ENCODE results near the gene NIM1K.

The NIM1K gene

DNA sequence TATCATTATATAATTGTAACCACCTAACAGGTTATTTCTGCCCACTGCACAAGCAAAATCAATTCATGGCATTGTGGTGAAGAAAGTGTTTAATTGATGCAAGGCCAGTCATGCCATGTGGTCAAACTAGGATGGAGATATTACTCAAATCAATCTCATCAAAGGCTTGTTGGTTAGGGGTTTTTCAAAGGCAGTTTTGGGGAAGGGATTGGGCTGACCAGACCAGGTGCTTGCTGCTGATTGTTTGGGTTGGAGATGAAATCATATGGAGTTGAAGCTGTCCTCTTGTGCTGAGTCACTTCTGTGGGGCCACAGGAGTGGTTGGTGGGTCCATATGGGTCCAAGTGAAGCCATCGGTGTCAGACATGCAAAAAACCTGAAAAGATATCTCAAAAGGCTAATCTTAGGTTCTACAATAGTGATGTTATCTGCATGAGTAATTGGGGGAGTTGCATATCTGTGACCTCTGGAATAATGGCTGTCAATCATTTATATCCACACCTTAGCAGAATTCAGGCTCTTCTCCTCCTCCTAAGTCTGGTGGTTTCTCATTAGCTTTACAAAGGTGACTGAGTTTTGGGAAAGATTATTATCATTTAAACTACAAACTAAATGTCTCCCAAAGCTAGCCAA, 76.3 kb downstream of the NIM1K start:
- Mint-ChIP-seq H3K4me1 (ENCODE audit: low read depth) (peaks cover 11% of the 10 kb centered on the region), H3K4me3 (no peak overlapping the region), H3K27ac (no peak overlapping the region), H3K36me3 (ENCODE audit: low read depth) (peaks cover 8% of the 10 kb centered on the region), H3K27me3 (ENCODE audit: low read depth) (peaks cover 28% of the 10 kb centered on the region), H3K9me3 (peaks cover 24% of the 10 kb centered on the region)

DNA sequence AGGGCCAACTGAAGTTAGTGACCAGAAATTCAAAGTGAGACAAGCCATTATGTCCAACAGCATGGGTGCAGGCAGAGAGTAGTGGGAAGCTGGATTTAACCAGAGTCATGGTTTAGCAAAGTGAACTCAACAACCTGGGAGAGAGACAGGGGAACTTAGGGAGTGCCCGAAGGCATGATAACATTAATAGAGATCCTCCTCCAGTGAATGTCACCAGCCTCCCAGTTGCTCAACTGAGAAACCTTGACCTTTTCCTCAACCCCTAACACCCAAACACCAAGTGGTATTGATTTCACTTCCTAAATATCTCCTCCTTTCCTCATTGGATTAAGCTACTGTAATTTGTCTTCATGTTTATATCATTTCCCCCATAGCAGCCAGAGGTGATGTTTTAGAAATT, 78.6 kb downstream of the NIM1K start:
- H3K9me3 Mint-ChIP-seq: peaks cover 19% of the 10 kb centered on the region
- peaks cover 8% of the 10 kb centered on the region for H3K36me3 Mint-ChIP-seq (ENCODE audit: low read depth)
- peaks cover 11% of the 10 kb centered on the region for H3K4me1 Mint-ChIP-seq (ENCODE audit: low read depth)
- H3K4me3 Mint-ChIP-seq: no peak overlapping the region
- peaks cover 11% of the 10 kb centered on the region for H3K27me3 Mint-ChIP-seq (ENCODE audit: low read depth)
- no peak overlapping the region for H3K27ac Mint-ChIP-seq

DNA sequence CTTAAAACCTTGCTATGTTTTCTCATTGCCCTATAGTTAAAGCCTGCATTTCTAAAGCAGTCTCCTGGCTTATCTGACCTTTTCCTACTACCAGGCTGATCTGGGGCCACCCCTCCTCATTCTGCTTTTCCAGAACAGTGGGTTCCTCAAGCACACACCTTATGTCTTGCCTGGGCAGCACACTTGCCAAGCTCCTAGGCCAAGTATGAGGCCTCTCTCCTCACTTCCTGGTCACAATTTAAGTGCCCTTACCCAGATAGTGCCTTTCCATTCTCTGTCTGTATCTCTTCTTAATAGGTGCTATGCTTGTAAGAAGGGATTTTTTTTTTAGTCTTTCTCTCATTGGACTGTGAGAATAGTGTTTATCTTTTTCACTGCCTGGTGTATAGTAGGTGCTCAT, 81.5 kb downstream of the NIM1K start:
- Mint-ChIP-seq H3K4me1 (ENCODE audit: low read depth) (no peaks in the 10 kb centered on the region), H3K27me3 (ENCODE audit: low read depth) (peaks cover 11% of the 10 kb centered on the region), H3K9me3 (peaks cover 3% of the 10 kb centered on the region), H3K4me3 (no peak overlapping the region), H3K27ac (no peak overlapping the region), H3K36me3 (ENCODE audit: low read depth) (no peaks in the 10 kb centered on the region)

DNA sequence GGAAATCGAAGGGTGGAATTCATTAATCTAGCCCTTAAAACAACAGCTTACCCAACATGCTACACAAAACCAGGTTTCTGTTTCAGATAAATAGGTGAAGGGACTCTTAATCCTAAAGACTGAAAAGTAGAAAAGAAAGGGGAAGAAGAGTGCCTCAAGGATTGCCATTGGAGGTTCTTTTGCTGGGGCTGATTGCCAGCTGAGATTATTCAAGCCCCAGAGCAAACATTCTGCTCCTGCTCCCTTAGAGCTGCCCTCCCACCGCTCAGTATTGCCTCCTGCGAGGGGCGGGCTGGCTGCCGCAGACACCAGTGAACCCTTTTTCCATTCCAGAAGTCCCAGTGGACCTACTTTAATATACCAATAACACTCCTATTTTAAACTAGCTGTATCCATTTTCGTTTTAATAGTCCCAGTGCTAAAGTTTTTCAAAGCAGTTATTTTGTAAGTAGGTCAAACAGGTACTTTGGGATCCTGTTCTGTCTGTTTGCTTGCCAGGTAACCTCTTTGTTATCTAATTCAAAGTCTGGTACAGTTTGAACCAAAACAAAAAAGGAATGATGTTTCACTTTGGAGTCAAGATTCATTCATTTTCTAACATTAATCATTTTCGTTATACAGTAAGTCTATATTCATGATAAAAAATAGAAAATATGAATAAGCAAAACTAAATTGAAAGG, 82.5 kb downstream of the NIM1K start:
- Mint-ChIP-seq H3K27ac (no peak overlapping the region), H3K4me3 (no peak overlapping the region), H3K9me3 (no peaks in the 10 kb centered on the region), H3K27me3 (ENCODE audit: low read depth) (peaks cover 11% of the 10 kb centered on the region), H3K4me1 (ENCODE audit: low read depth) (no peaks in the 10 kb centered on the region), H3K36me3 (ENCODE audit: low read depth) (no peaks in the 10 kb centered on the region)

DNA sequence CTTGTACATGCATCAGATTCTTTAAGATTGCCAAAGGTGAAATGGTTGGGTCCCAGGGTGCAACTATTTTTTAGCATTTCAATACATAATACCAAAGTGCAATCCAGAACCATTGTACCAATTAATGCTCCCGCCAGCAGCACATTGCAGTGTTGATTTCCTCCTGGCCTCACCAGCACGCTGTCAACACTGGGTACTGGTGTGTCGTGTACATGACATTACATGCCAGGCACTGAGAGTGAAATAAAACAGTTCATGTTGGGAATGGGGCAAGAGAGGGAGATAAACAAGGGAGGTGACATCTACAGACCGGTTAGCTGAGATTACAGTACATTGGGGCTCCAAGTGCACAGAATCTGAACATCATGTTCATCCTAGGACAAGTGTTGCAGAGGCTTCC, 83.4 kb downstream of the NIM1K start:
- Mint-ChIP-seq H3K27me3 (ENCODE audit: low read depth) (peaks cover 11% of the 10 kb centered on the region), H3K36me3 (ENCODE audit: low read depth) (no peaks in the 10 kb centered on the region), H3K4me1 (ENCODE audit: low read depth) (no peaks in the 10 kb centered on the region), H3K4me3 (no peak overlapping the region), H3K9me3 (no peaks in the 10 kb centered on the region), H3K27ac (no peak overlapping the region)

DNA sequence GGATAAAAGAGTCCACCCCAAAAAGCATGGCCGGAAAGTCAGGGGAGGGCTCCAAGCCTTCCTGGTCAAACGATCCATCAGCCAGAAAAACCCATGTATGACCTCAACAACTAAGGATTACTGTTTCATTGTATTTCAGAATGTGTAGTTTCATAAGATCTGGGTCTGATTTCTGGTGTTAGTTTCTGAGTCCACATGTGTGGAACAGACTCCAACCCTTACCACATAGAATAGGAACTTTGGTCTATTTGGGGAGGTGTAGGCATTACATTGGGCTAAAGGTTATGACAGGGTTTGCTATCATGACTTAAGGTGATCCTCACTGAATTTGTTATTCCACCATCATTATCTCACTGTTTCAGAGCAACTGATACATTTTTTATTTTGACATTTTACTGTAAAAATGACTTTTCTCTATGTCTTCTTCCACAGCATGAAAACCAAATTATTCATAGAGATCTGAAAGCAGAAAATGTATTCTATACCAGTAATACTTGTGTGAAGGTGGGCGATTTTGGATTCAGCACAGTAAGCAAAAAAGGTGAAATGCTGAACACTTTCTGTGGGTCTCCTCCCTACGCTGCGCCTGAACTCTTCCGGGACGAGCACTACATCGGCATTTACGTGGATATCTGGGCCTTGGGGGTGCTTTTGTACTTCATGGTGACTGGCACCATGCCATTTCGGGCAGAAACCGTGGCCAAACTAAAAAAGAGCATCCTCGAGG, 87.7 kb downstream of the NIM1K start:
- Mint-ChIP-seq H3K4me3 (no peak overlapping the region), H3K27me3 (ENCODE audit: low read depth) (no peaks in the 10 kb centered on the region), H3K4me1 (ENCODE audit: low read depth) (no peaks in the 10 kb centered on the region), H3K27ac (no peak overlapping the region), H3K9me3 (no peaks in the 10 kb centered on the region), H3K36me3 (ENCODE audit: low read depth) (peaks cover 2% of the 10 kb centered on the region)

DNA sequence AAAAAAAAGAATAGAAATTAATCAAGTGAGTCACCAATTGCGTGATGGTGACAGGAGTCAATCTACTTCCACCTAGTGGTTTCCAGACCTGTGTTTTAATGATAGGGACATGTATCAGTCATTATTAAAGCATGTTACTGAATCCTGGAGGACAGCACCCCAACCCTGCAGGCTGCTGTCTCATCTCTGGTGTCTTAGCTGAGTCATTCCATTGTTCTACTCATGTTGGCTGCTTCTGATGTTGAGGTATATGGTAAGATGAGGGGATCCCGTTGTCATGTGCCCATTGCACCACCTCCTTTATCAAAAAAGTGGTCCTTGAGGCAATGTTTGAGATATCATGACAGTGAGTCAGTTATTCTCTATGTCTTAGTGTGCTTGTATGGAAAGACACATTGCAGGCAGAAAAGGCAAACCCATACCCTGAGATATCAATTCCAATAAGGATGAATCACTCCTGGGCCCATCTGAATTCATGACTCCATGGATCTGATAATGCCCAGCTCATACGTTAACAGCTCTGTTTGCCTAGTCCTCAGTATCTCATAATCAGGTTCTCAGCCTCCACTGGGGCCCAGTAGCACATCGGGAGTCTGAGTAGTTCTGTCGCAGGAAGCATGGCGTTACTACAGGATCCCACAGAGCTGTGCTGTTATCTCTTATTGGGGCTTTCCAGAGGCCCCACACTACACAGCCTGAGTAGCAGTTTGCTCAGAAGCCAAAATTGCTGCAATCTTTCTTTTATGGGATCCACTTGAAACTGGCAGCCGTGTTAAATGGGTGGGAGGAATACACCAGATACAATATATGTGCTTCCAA, 90.0 kb downstream of the NIM1K start:
- Mint-ChIP-seq H3K9me3 (no peaks in the 10 kb centered on the region), H3K4me3 (no peak overlapping the region), H3K27ac (no peak overlapping the region), H3K27me3 (ENCODE audit: low read depth) (no peaks in the 10 kb centered on the region), H3K4me1 (ENCODE audit: low read depth) (no peaks in the 10 kb centered on the region), H3K36me3 (ENCODE audit: low read depth) (peaks cover 10% of the 10 kb centered on the region)

DNA sequence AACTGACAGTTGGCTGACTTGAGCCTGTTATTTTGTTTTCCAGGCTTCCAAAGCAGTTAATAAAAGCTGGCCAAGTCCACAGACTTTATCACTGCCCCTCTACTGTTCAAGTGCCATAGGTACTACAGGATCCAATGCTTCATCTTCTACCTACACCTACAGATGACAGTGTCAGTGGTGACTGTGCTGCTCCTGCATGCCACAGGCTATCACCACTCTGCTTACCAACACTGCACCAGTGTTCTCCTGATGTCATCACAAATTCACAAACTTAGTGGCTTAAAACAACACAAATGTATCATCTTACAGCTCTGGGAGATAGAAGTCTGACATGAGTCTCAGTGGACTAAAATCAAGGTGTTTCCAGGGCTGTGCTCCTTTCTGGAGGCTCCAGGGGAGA, 94.6 kb downstream of the NIM1K start:
- H3K4me1 Mint-ChIP-seq (ENCODE audit: low read depth): peaks cover 5% of the 10 kb centered on the region
- no peak overlapping the region for H3K27ac Mint-ChIP-seq
- no peaks in the 10 kb centered on the region for H3K27me3 Mint-ChIP-seq (ENCODE audit: low read depth)
- no peaks in the 10 kb centered on the region for H3K9me3 Mint-ChIP-seq
- H3K36me3 Mint-ChIP-seq (ENCODE audit: low read depth): peaks cover 29% of the 10 kb centered on the region
- no peak overlapping the region for H3K4me3 Mint-ChIP-seq

DNA sequence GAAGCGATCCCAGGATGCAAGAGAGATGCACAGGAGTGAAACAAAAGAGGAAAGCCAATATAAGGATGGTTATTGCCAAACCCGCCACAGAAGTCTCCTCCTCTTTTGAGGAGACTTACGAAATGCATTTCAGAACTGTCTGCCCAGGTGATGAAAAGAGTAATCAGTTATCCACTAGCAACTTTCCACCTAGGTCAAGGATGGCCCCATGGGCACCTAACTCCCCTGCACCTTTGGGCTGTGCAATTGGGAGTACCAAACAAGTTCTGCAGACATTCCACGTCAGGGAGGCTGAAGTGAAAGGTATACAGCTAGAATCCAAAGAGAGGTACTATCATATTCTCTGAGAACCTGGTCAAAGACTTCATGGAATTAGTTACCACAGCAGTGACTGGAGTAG, 95.5 kb downstream of the NIM1K start:
- H3K27ac Mint-ChIP-seq: no peak overlapping the region
- H3K27me3 Mint-ChIP-seq (ENCODE audit: low read depth): no peaks in the 10 kb centered on the region
- peaks cover 33% of the 10 kb centered on the region for H3K36me3 Mint-ChIP-seq (ENCODE audit: low read depth)
- peaks cover 5% of the 10 kb centered on the region for H3K4me1 Mint-ChIP-seq (ENCODE audit: low read depth)
- no peaks in the 10 kb centered on the region for H3K9me3 Mint-ChIP-seq
- no peak overlapping the region for H3K4me3 Mint-ChIP-seq

DNA sequence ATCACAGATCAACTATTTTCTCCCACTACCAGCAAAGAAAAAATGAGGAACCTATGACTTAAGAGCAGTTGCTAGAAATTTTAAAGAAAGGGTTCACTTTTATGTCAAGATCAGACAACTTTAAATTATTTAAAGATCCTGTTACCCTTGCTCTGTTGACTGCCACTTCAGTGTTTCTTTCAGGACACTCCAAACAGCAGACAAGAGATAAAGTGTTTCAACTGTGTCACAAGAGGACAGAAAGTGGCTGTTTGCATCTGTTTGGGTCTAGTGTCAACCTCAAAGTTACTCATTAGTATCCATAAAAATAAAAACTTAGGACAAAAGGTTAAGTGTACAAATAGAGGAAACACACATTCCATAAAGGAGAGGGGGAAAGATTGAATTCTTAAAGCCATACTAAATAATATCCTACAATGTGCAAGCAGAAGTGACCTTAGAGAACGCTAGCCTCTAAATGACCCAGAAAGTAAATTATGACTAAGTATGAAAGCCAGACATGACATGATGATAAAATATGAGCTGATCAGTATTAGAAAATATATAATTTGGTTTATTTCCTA, 96.3 kb downstream of the NIM1K start:
- H3K4me1 Mint-ChIP-seq (ENCODE audit: low read depth): peaks cover 5% of the 10 kb centered on the region
- H3K4me3 Mint-ChIP-seq: no peak overlapping the region
- H3K36me3 Mint-ChIP-seq (ENCODE audit: low read depth): peaks cover 39% of the 10 kb centered on the region
- H3K9me3 Mint-ChIP-seq: no peaks in the 10 kb centered on the region
- no peaks in the 10 kb centered on the region for H3K27me3 Mint-ChIP-seq (ENCODE audit: low read depth)
- H3K27ac Mint-ChIP-seq: no peak overlapping the region

DNA sequence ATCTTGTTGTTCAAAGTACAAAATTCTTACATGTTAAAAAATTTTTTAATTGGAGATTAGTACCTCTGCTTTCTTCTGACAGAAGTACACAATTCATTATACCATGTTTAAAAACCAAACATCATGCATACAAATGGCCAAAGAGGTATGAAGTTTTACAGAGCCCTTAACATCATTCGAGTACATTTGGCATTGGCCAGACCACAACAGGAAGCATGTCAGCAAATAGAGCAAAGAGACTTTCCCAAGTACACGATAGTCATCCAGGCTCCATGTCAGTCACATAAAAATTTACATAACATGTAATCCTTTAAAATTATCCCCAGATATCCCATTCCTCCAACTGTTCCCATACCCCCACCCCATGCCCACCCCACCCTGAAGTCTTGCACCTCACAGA, 98.7 kb downstream of the NIM1K start:
- Mint-ChIP-seq H3K4me1 (ENCODE audit: low read depth) (peaks cover 8% of the 10 kb centered on the region), H3K4me3 (no peak overlapping the region), H3K9me3 (no peaks in the 10 kb centered on the region), H3K27ac (peak overlapping the region; percentile 50), H3K36me3 (ENCODE audit: low read depth) (peaks cover 56% of the 10 kb centered on the region), H3K27me3 (ENCODE audit: low read depth) (no peaks in the 10 kb centered on the region)

DNA sequence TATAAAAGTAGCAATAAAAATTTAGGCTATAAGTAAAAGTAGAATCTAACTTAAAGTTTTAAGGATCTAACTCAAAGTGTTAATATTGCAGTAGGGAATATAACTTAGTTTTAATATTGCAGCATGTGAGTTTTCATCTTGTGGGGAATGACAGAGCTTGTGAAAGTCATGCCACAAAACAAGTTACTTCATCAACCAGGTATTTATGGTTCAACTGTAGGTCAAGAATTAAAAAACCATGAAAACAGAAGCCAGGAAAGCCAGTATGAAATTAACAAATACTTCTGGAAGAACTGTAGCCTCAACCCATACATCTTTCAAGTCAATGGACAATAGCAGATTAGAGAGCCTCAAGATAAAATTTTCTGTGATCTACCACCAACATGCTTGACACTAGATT, 102.2 kb downstream of the NIM1K start:
- Mint-ChIP-seq H3K27me3 (ENCODE audit: low read depth) (no peaks in the 10 kb centered on the region), H3K4me3 (no peak overlapping the region), H3K36me3 (ENCODE audit: low read depth) (peaks cover 64% of the 10 kb centered on the region), H3K27ac (no peak overlapping the region), H3K4me1 (ENCODE audit: low read depth) (peaks cover 14% of the 10 kb centered on the region), H3K9me3 (no peaks in the 10 kb centered on the region)

DNA sequence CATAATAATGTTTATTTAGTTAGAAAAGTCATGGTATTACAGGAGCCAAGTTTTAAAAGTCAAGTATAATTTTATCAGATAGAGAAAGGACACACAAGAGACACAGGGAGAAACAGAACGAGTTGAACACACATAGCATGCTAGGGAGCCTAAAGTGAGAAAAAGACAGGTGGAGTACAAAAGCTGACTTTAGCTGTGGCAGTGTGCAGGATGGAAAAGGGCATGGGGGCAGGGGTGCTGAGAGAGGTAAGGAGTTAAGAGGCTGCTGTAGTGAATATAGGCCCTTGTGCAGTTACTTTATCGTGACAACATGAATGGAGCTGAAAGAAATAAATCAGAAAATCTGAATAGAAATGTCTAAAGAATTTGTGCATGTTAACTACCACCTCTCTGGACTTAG, 103.2 kb downstream of the NIM1K start:
- peak overlapping the region; percentile 42 for H3K27ac Mint-ChIP-seq
- H3K9me3 Mint-ChIP-seq: no peaks in the 10 kb centered on the region
- no peaks in the 10 kb centered on the region for H3K27me3 Mint-ChIP-seq (ENCODE audit: low read depth)
- H3K4me1 Mint-ChIP-seq (ENCODE audit: low read depth): peaks cover 14% of the 10 kb centered on the region
- no peak overlapping the region for H3K4me3 Mint-ChIP-seq
- H3K36me3 Mint-ChIP-seq (ENCODE audit: low read depth): peaks cover 61% of the 10 kb centered on the region

DNA sequence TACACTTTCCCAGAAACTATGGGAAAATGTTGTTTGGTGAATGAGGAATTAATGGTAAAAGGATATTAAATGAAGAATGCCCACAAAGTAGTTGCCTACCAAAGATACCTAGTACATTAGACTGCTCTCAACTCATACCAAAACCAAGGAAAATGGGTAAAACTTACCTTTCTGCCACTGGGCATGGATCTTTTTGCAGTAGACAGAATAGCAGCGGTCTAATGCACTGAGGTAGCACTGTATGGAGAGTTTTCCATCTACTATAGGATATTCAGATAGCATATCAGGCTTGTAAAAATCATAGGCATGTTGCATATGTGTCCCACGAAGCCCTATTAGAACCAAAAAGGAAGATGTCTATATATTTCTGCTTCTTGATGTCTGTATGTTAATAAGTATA, 104.8 kb downstream of the NIM1K start:
- H3K4me1 Mint-ChIP-seq (ENCODE audit: low read depth): peaks cover 18% of the 10 kb centered on the region
- H3K27ac Mint-ChIP-seq: no peak overlapping the region
- peaks cover 58% of the 10 kb centered on the region for H3K36me3 Mint-ChIP-seq (ENCODE audit: low read depth)
- H3K27me3 Mint-ChIP-seq (ENCODE audit: low read depth): no peaks in the 10 kb centered on the region
- no peak overlapping the region for H3K4me3 Mint-ChIP-seq
- H3K9me3 Mint-ChIP-seq: no peaks in the 10 kb centered on the region

Measured in T-helper 1 cell treated with Interleukin-12 subunit alpha and Interleukin-12 subunit beta and Interleukin-4 antibody, amounts not matched to agents 30 μg/mL and 1 μg/mL, for 36 hours (primary cell).